DND-41 (cell line): Measurements from ENCODE around the gene MYOF.

Experiments used
- CTCF ChIP-seq: IDR thresholded peaks from 2 replicates; pipeline ENCODE4 v1.5.1; 2012; ENCODE audit warnings: borderline replicate concordance, low read length, moderate library complexity, mild to moderate bottlenecking; ENCODE audit not compliant: poor library complexity, severe bottlenecking; ENCODE audit errors: extremely low read depth
- EZH2 ChIP-seq: IDR thresholded peaks from 3 replicates; pipeline ENCODE4 v1.6.1; 2012; ENCODE audit warnings: borderline replicate concordance, low read depth, mild to moderate bottlenecking, moderate library complexity, low read length, inconsistent platforms; ENCODE audit not compliant: severe bottlenecking

- no peak for TF ChIP-seq CTCF
- no peak for TF ChIP-seq EZH2
Observed at GRCh38 chr10:93505075-93505474, 22.9 kb upstream of the MYOF start.
